ENCODE results near the gene SCGB1C1.
"Not testable (repeated sequence)": the region's sequence is repeated elsewhere in the genome, so short reads cannot be mapped to it uniquely, and the experiment has no call there.

SCGB1C1 gene

DNA sequence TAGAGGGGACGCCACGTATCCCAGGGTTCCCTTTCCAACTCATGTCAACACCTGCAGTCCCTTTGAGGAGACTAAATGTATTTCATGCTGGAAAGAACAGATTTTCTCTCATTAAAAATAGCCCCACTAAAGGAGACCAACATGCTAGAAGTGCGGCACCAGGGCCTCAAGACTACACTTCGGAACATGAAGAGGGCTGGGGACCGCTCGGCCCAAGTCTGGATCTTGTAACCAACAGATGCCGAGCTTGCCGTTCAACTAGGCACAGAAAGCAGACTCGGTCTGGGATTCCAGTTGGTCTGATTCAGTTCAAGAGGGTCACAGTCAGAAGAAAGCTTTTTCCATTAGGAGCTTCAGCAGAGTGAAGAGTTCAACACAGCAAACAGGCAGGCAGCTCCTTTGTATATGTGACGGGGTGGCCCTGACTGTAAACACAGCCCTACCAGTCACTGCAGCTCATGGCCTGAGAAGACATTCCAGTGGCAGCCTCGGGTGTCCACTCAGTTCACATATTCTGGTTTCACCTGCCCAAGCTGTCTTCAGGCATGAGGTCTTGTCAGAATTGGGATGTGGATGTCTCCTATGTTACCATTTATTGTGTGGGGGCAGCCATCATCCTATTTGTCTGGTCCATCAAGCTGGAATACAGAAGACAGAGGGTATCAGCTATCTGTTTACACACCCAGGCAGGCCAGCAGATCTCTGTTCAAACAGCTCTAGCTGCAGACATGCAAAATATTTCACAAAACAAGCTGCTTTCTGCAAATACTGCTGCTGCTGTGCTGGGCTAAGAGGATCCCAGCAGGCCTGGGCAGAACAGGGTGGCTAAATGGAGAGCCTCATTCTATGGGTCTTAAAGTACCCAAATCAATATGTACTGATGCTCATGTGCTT is 23.4 kb downstream of the SCGB1C1 start:
- H3K79me1 ChIP-seq (replicated peaks; ENCODE audit: low read length, poor library complexity, severe bottlenecking) = peaks cover 14% of the 10 kb centered on the region
- peak overlapping the region; percentile 19 for H4K8ac ChIP-seq (ENCODE audit: low read length)
- H3K4me3 ChIP-seq (ENCODE audit: insufficient read depth in 1 of 2, low read depth in 1 of 2, low read length in 2 of 2) = no peak overlapping the region
- H4K91ac ChIP-seq (ENCODE audit: low read length) = no peak overlapping the region
- no peak overlapping the region for H3K14ac ChIP-seq (ENCODE audit: low read length in 2 of 2)
- WGBS = 91% methylated on average over 11 of the region's 11 CpGs
- H3K36me3 ChIP-seq (ENCODE audit: control insufficient read depth in 1 of 2, insufficient read depth in 2 of 2, low read depth in 1 of 2, low read length in 2 of 2) = peaks cover 59 to 70% of the 10 kb centered on the region in 2 experiments
- peaks cover 18% of the 10 kb centered on the region for H3K4me1 ChIP-seq (ENCODE audit: control insufficient read depth, insufficient read depth, low read depth, low read length)
- no peak overlapping the region for H3K4me2 ChIP-seq (ENCODE audit: low read length, poor library complexity, severe bottlenecking)
- no peaks in the 10 kb centered on the region for H3K9me3 ChIP-seq (ENCODE audit: control insufficient read depth, low read length)
- no peak overlapping the region for H2BK12ac ChIP-seq (ENCODE audit: low read length in 2 of 2)
- no peaks in the 10 kb centered on the region for H3K27me3 ChIP-seq (ENCODE audit: control insufficient read depth in 1 of 2, insufficient read depth in 1 of 2, low read length in 2 of 2)
- H3K27ac ChIP-seq (ENCODE audit: low read length, poor library complexity, severe bottlenecking) = no peak overlapping the region
- no peak overlapping the region for H2AFZ ChIP-seq (ENCODE audit: low read depth, low read length)
- peak; percentile 62 for DNase-seq
- no peak overlapping the region for H3K9ac ChIP-seq (ENCODE audit: low read length)
- no peak overlapping the region for H2BK15ac ChIP-seq (ENCODE audit: low read depth, poor library complexity, severe bottlenecking)
- H2BK120ac ChIP-seq (ENCODE audit: low read depth, low read length) = no peak overlapping the region
- no peak overlapping the region for H3K4ac ChIP-seq (ENCODE audit: low read depth in 1 of 2, low read length in 2 of 2)
- peak overlapping the region in 1 of 2 experiments; percentile 11 for H3K18ac ChIP-seq (ENCODE audit: low read depth in 1 of 2, low read length in 2 of 2)
- no peak overlapping the region for H3K23ac ChIP-seq (ENCODE audit: low read length in 2 of 2)
- H2BK5ac ChIP-seq (ENCODE audit: low read depth, low read length, poor library complexity, severe bottlenecking) = no peak overlapping the region
- H2AK5ac ChIP-seq (ENCODE audit: low read length, severe bottlenecking) = no peak overlapping the region

DNA sequence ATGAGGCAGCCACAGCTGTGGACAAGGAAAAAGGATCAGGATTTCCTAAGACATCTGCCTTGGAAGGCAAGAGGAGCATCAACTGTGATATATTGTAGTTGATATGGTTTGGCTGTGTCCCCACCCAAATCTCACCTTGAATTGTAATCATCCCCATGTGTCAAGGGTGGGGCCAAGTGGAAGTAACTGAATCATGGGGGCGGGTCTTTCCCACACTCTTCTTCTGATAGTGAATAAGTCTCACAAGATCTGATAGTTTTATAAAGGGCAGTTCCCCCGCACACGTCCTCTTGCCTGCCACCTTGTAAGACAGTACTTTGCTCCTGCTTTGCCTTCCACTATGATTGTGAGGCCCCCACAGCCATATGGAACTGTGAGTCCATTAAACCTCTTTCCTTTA is 24.8 kb downstream of the SCGB1C1 start:
- no peak overlapping the region for H3K14ac ChIP-seq (ENCODE audit: low read length in 2 of 2)
- no peak overlapping the region for H2BK5ac ChIP-seq (ENCODE audit: low read depth, low read length, poor library complexity, severe bottlenecking)
- H3K4ac ChIP-seq (ENCODE audit: low read depth in 1 of 2, low read length in 2 of 2) = no peak overlapping the region
- H2AK5ac ChIP-seq (ENCODE audit: low read length, severe bottlenecking) = no peak overlapping the region
- H3K4me2 ChIP-seq (ENCODE audit: low read length, poor library complexity, severe bottlenecking) = no peak overlapping the region
- no peak overlapping the region for H4K8ac ChIP-seq (ENCODE audit: low read length)
- H3K79me1 ChIP-seq (replicated peaks; ENCODE audit: low read length, poor library complexity, severe bottlenecking) = peaks cover 15% of the 10 kb centered on the region
- no peak overlapping the region for H2BK120ac ChIP-seq (ENCODE audit: low read depth, low read length)
- H3K36me3 ChIP-seq (ENCODE audit: control insufficient read depth in 1 of 2, insufficient read depth in 2 of 2, low read depth in 1 of 2, low read length in 2 of 2) = peaks cover 54 to 70% of the 10 kb centered on the region in 2 experiments
- no peaks in the 10 kb centered on the region for H3K9me3 ChIP-seq (ENCODE audit: control insufficient read depth, low read length)
- no peaks in the 10 kb centered on the region for H3K27me3 ChIP-seq (ENCODE audit: control insufficient read depth in 1 of 2, insufficient read depth in 1 of 2, low read length in 2 of 2)
- peaks cover 9% of the 10 kb centered on the region for H3K4me1 ChIP-seq (ENCODE audit: control insufficient read depth, insufficient read depth, low read depth, low read length)
- H4K91ac ChIP-seq (ENCODE audit: low read length) = no peak overlapping the region
- 99% methylated on average over 3 of the region's 3 CpGs for WGBS
- no peak overlapping the region for H3K4me3 ChIP-seq (ENCODE audit: insufficient read depth in 1 of 2, low read depth in 1 of 2, low read length in 2 of 2)
- H2BK15ac ChIP-seq (ENCODE audit: low read depth, poor library complexity, severe bottlenecking) = no peak overlapping the region
- no peak overlapping the region for H2BK12ac ChIP-seq (ENCODE audit: low read length in 2 of 2)
- no peak for DNase-seq
- H3K18ac ChIP-seq (ENCODE audit: low read depth in 1 of 2, low read length in 2 of 2) = no peak overlapping the region
- no peak overlapping the region for H3K27ac ChIP-seq (ENCODE audit: low read length, poor library complexity, severe bottlenecking)
- H3K23ac ChIP-seq (ENCODE audit: low read length in 2 of 2) = no peak overlapping the region
- H2AFZ ChIP-seq (ENCODE audit: low read depth, low read length) = no peak overlapping the region
- H3K9ac ChIP-seq (ENCODE audit: low read length) = no peak overlapping the region

- Histone ChIP-seq H3K9me3 (ENCODE audit: control insufficient read depth, low read length) (no peaks in the 10 kb centered on the region), H3K18ac (ENCODE audit: low read depth in 1 of 2, low read length in 2 of 2) (no peak overlapping the region), H3K14ac (ENCODE audit: low read length in 2 of 2) (no peak overlapping the region), H2BK12ac (ENCODE audit: low read length in 2 of 2) (no peak overlapping the region), H2AK5ac (ENCODE audit: low read length, severe bottlenecking) (no peak overlapping the region), H3K27me3 (ENCODE audit: control insufficient read depth in 1 of 2, insufficient read depth in 1 of 2, low read length in 2 of 2) (no peaks in the 10 kb centered on the region), H2BK120ac (ENCODE audit: low read depth, low read length) (no peak overlapping the region), H3K9ac (ENCODE audit: low read length) (no peak overlapping the region), H4K8ac (ENCODE audit: low read length) (no peak overlapping the region), H3K36me3 (ENCODE audit: control insufficient read depth in 1 of 2, insufficient read depth in 2 of 2, low read depth in 1 of 2, low read length in 2 of 2) (peaks cover 52 to 61% of the 10 kb centered on the region in 2 experiments), H3K4me3 (ENCODE audit: insufficient read depth in 1 of 2, low read depth in 1 of 2, low read length in 2 of 2) (no peak overlapping the region), H4K91ac (ENCODE audit: low read length) (no peak overlapping the region), H3K23ac (ENCODE audit: low read length in 2 of 2) (no peak overlapping the region), H3K4ac (ENCODE audit: low read depth in 1 of 2, low read length in 2 of 2) (no peak overlapping the region), H3K27ac (ENCODE audit: low read length, poor library complexity, severe bottlenecking) (no peak overlapping the region), H3K4me1 (ENCODE audit: control insufficient read depth, insufficient read depth, low read depth, low read length) (peaks cover 3% of the 10 kb centered on the region), H2BK5ac (ENCODE audit: low read depth, low read length, poor library complexity, severe bottlenecking) (no peak overlapping the region), H3K4me2 (ENCODE audit: low read length, poor library complexity, severe bottlenecking) (no peak overlapping the region), H2AFZ (ENCODE audit: low read depth, low read length) (no peak overlapping the region), H3K79me1 (replicated peaks; ENCODE audit: low read length, poor library complexity, severe bottlenecking) (peaks cover 15% of the 10 kb centered on the region), H2BK15ac (ENCODE audit: low read depth, poor library complexity, severe bottlenecking) (no peak overlapping the region)
- no peak for DNase-seq
- WGBS = 93% methylated on average over 28 of the region's 29 CpGs
These were observed 26.1 kb downstream of the SCGB1C1 start for GRCh38 chr11:218815-219593.

GRCh38 chr11:220641-221215 is 27.9 kb downstream of the SCGB1C1 start:
- not testable (repeated sequence) for H3K18ac ChIP-seq (ENCODE audit: low read depth in 1 of 2, low read length in 2 of 2); H3K4me3 ChIP-seq (ENCODE audit: insufficient read depth in 1 of 2, low read depth in 1 of 2, low read length in 2 of 2); H3K4ac ChIP-seq (ENCODE audit: low read depth in 1 of 2, low read length in 2 of 2); H2AK5ac ChIP-seq (ENCODE audit: low read length, severe bottlenecking); DNase-seq; H3K23ac ChIP-seq (ENCODE audit: low read length in 2 of 2); H3K9ac ChIP-seq (ENCODE audit: low read length); H2BK5ac ChIP-seq (ENCODE audit: low read depth, low read length, poor library complexity, severe bottlenecking); H4K8ac ChIP-seq (ENCODE audit: low read length); H2BK120ac ChIP-seq (ENCODE audit: low read depth, low read length); H3K4me2 ChIP-seq (ENCODE audit: low read length, poor library complexity, severe bottlenecking); H2BK15ac ChIP-seq (ENCODE audit: low read depth, poor library complexity, severe bottlenecking); H3K14ac ChIP-seq (ENCODE audit: low read length in 2 of 2); H3K4me1 ChIP-seq (ENCODE audit: control insufficient read depth, insufficient read depth, low read depth, low read length); H3K27me3 ChIP-seq (ENCODE audit: control insufficient read depth in 1 of 2, insufficient read depth in 1 of 2, low read length in 2 of 2); H3K27ac ChIP-seq (ENCODE audit: low read length, poor library complexity, severe bottlenecking); H2BK12ac ChIP-seq (ENCODE audit: low read length in 2 of 2); H3K9me3 ChIP-seq (ENCODE audit: control insufficient read depth, low read length); H4K91ac ChIP-seq (ENCODE audit: low read length); H2AFZ ChIP-seq (ENCODE audit: low read depth, low read length)
- 93% methylated on average over 1 of the region's 3 CpGs for WGBS
- Histone ChIP-seq H3K36me3 (ENCODE audit: control insufficient read depth in 1 of 2, insufficient read depth in 2 of 2, low read depth in 1 of 2, low read length in 2 of 2) (peaks cover 39 to 44% of the 10 kb centered on the region in 2 experiments), H3K79me1 (replicated peaks; ENCODE audit: low read length, poor library complexity, severe bottlenecking) (peaks cover 18% of the 10 kb centered on the region)
